ENCODE results near the gene TEX12. TPM values are rescaled to one million over a fixed set of nuclear protein-coding genes. Genes with fewer than 3 reads are reported as not detected.
"Not testable (repeated sequence)": the region's sequence is repeated elsewhere in the genome, so short reads cannot be mapped to it uniquely, and the experiment has no call there.

TEX12 gene
- total and polyA plus RNA-seq, 8 donors: 0.20 to 2.0 TPM; not detected in 6

- Histone ChIP-seq H3K36me3 (no peaks in the 10 kb centered on the region), H3K4me1 (peaks cover 0 to 16% (median 7%) of the 10 kb centered on the region in 4 donors), H3K27me3 (no peaks in the 10 kb centered on the region), H3K27ac (no peak overlapping the region), H3K4me3 (no peak overlapping the region), H3K9me3 (no peaks in the 10 kb centered on the region)
- no peak for DNase-seq
- intact Hi-C loops (cut with DNase I; ENCODE audit: low total_unique reads): no loop called here
- no peak for TF ChIP-seq POLR2A (IDR thresholded peaks at IDR 0.05)
- no peak for TF ChIP-seq CTCF (IDR thresholded peaks at IDR 0.05)
- TF ChIP-seq EP300 (IDR thresholded peaks at IDR 0.05): no peak
- no peak for TF ChIP-seq POLR2AphosphoS5 (IDR thresholded peaks at IDR 0.05)
Observed at GRCh38 chr11:112179601-112180000, 12.4 kb downstream of the TEX12 start.

- no peak for TF ChIP-seq POLR2A (IDR thresholded peaks at IDR 0.05)
- TF ChIP-seq EP300 (IDR thresholded peaks at IDR 0.05): no peak
- TF ChIP-seq CTCF (IDR thresholded peaks at IDR 0.05): no peak
- no peak for TF ChIP-seq POLR2AphosphoS5 (IDR thresholded peaks at IDR 0.05)
- WGBS, 5 donors: 57 to 85% (median 68%) methylated on average over 1 of the region's 1 CpG
- DNase-seq: no peak
- H3K27ac ChIP-seq: no peak overlapping the region
- H3K4me3 ChIP-seq: no peak overlapping the region
- H3K4me1 ChIP-seq: peaks cover 0 to 5% (median 0%) of the 10 kb centered on the region in 4 donors
- no peaks in the 10 kb centered on the region for H3K27me3 ChIP-seq
- intact Hi-C loops (cut with DNase I; ENCODE audit: low total_unique reads): no loop called here
- H3K36me3 ChIP-seq: no peaks in the 10 kb centered on the region
- H3K9me3 ChIP-seq: no peaks in the 10 kb centered on the region
Observed at GRCh38 chr11:112182867-112183266, 15.7 kb downstream of the TEX12 start.

GRCh38 chr11:112185883-112186282 lies 18.7 kb downstream of the TEX12 start:
- Histone ChIP-seq H3K27me3 (no peaks in the 10 kb centered on the region), H3K4me1 (peaks cover 0 to 5% (median 0%) of the 10 kb centered on the region in 4 donors), H3K36me3 (no peaks in the 10 kb centered on the region), H3K9me3 (no peaks in the 10 kb centered on the region), H3K4me3 (no peak overlapping the region), H3K27ac (no peak overlapping the region)
- intact Hi-C loops (cut with DNase I; ENCODE audit: low total_unique reads): no loop called here
- TF ChIP-seq POLR2AphosphoS5 (IDR thresholded peaks at IDR 0.05) (no peak), CTCF (IDR thresholded peaks at IDR 0.05) (no peak), EP300 (IDR thresholded peaks at IDR 0.05) (no peak), POLR2A (IDR thresholded peaks at IDR 0.05) (no peak)
- no peak for DNase-seq

GRCh38 chr11:112186304-112186703 lies 19.1 kb downstream of the TEX12 start:
- Histone ChIP-seq H3K9me3 (no peaks in the 10 kb centered on the region), H3K4me3 (no peak overlapping the region), H3K36me3 (no peaks in the 10 kb centered on the region), H3K4me1 (peaks cover 0 to 5% (median 0%) of the 10 kb centered on the region in 4 donors), H3K27ac (no peak overlapping the region), H3K27me3 (no peaks in the 10 kb centered on the region)
- intact Hi-C loops (cut with DNase I; ENCODE audit: low total_unique reads): no loop called here
- TF ChIP-seq POLR2A (IDR thresholded peaks at IDR 0.05) (no peak), POLR2AphosphoS5 (IDR thresholded peaks at IDR 0.05) (no peak), CTCF (IDR thresholded peaks at IDR 0.05) (no peak), EP300 (IDR thresholded peaks at IDR 0.05) (no peak)
- no peak for DNase-seq

- WGBS, 5 donors: 81 to 88% (median 83%) methylated on average over 11 of the region's 11 CpGs
- H3K36me3 ChIP-seq; H3K27me3 ChIP-seq; H3K9me3 ChIP-seq; DNase-seq; H3K4me1 ChIP-seq; H3K4me3 ChIP-seq; intact Hi-C loops (cut with DNase I; ENCODE audit: low total_unique reads); H3K27ac ChIP-seq: not testable (repeated sequence)
Observed at GRCh38 chr11:112195113-112195512, 27.9 kb downstream of the TEX12 start.
